Measurements from ENCODE around the gene DGCR2.

DGCR2 gene

GRCh38 chr22:19123936-19124335 is 1.7 kb upstream of the DGCR2 start:
- DNase-seq (ENCODE audit: extremely low read depth, insufficient read length), result no peak
- Histone ChIP-seq H3K4me3 (replicated peaks; ENCODE audit: low read depth, low read length) (no peak overlapping the region), H3K27me3 (replicated peaks; ENCODE audit: control insufficient read depth, insufficient read depth, low read length) (no peaks in the 10 kb centered on the region), H3K36me3 (ENCODE audit: control insufficient read depth, insufficient read depth, low read length) (no peaks in the 10 kb centered on the region)
- no peak for TF ChIP-seq CTCF (IDR thresholded peaks at IDR 0.05; ENCODE audit: insufficient read depth, low read length, poor library complexity, severe bottlenecking)

GRCh38 chr22:19122752-19123492 is 710 bp upstream of the DGCR2 start:
- no peak for TF ChIP-seq CTCF (IDR thresholded peaks at IDR 0.05; ENCODE audit: insufficient read depth, low read length, poor library complexity, severe bottlenecking)
- peak overlapping the region; percentile 59 for H3K4me3 ChIP-seq (replicated peaks; ENCODE audit: low read depth, low read length)
- H3K36me3 ChIP-seq (ENCODE audit: control insufficient read depth, insufficient read depth, low read length), result no peaks in the 10 kb centered on the region
- H3K27me3 ChIP-seq (replicated peaks; ENCODE audit: control insufficient read depth, insufficient read depth, low read length), result no peaks in the 10 kb centered on the region
- DNase-seq (ENCODE audit: extremely low read depth, insufficient read length), result no peak

DNA sequence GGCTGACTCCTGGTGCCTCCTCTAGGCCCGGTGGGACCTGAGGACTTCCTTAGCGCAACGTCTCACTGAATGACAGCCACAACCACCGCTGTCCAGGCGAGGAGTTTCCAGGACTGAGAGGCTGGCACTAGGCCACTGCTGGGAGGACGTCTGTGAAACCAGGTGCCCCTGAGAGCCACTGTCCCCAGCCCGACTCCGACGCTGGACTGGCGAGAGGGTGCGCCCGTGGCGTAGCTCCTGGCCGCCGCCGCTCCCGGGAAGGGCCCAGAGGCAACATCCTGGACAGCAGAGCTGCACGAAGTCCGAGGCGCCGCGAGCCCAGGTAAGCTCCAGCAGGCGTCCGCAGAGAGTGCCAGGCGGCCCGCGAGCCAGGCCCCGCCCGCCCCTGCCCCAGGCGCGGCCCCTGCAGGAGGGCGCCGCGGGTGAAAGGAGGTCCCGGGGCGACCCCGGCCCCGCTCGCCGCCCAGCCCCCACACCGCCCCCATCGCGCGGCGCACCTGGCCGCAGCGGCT is 525 bp downstream of the DGCR2 start:
- Histone ChIP-seq H3K36me3 (ENCODE audit: control insufficient read depth, insufficient read depth, low read length) (no peaks in the 10 kb centered on the region), H3K27me3 (replicated peaks; ENCODE audit: control insufficient read depth, insufficient read depth, low read length) (no peaks in the 10 kb centered on the region), H3K4me3 (replicated peaks; ENCODE audit: low read depth, low read length) (peak overlapping the region; percentile 90)
- DNase-seq (ENCODE audit: extremely low read depth, insufficient read length), result peak; percentile 59
- no peak for TF ChIP-seq CTCF (IDR thresholded peaks at IDR 0.05; ENCODE audit: insufficient read depth, low read length, poor library complexity, severe bottlenecking)

GRCh38 chr22:19120829-19121630 is 1.2 kb downstream of the DGCR2 start:
- no peaks in the 10 kb centered on the region for H3K27me3 ChIP-seq (replicated peaks; ENCODE audit: control insufficient read depth, insufficient read depth, low read length)
- peak overlapping the region; percentile 90 for H3K4me3 ChIP-seq (replicated peaks; ENCODE audit: low read depth, low read length)
- no peak for TF ChIP-seq CTCF (IDR thresholded peaks at IDR 0.05; ENCODE audit: insufficient read depth, low read length, poor library complexity, severe bottlenecking)
- H3K36me3 ChIP-seq (ENCODE audit: control insufficient read depth, insufficient read depth, low read length), result no peaks in the 10 kb centered on the region
- no peak for DNase-seq (ENCODE audit: extremely low read depth, insufficient read length)

DNA sequence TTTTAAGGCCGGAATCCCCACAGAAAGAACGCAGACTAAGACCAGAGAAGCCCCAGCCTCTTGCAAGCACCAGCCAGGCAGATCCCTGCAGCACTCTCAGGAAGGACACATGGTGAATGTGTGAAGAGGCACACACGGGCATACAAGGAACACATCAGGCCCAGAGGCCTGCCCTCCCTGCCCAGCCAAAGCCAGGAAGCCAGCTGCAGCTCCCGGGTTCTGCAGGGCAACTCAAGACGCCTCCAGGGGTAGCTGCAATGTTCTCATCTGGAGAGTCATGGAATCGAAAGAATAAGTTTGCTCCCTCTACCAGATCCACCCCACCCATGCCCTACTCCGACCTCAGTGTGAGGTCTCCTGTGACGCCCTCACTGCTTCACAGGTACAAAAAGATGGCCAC is 2.3 kb downstream of the DGCR2 start:
- H3K4me3 ChIP-seq (replicated peaks; ENCODE audit: low read depth, low read length), result no peak overlapping the region
- H3K36me3 ChIP-seq (ENCODE audit: control insufficient read depth, insufficient read depth, low read length), result peaks cover 2% of the 10 kb centered on the region
- no peaks in the 10 kb centered on the region for H3K27me3 ChIP-seq (replicated peaks; ENCODE audit: control insufficient read depth, insufficient read depth, low read length)
- no peak for DNase-seq (ENCODE audit: extremely low read depth, insufficient read length)
- no peak for TF ChIP-seq CTCF (IDR thresholded peaks at IDR 0.05; ENCODE audit: insufficient read depth, low read length, poor library complexity, severe bottlenecking)

All from GM06990 (cell line).